IPS DF 4.7 (cell line): ENCODE results near the gene CCDC191.

Experiments used
- DNase-seq: peaks from one replicate; pipeline ENCODE4 v3.0.0-alpha.2; 2013; ENCODE audit warnings: low spot score; ENCODE audit errors: extremely low read depth

Gene CCDC191

GRCh38 chr3:113954091-113954685 is 102.1 kb downstream of the CCDC191 start:
- DNase-seq, result no peak

DNA sequence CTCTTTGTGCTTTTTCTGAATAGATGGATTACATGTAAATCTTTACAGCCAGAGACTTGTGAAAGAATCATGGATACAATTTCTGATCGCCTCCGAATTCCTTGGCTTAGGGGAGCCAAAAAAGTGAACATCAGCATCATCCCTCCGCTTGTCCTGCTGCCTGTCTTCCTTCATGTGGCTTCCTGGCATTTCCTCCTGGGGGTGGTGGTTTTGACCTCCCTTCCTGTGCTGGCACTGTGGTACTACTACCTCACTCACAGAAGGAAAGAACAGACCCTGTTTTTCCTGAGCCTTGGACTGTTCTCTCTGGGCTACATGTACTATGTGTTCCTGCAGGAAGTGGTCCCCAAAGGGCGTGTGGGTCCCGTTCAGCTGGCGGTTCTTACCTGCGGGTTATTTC is 102.6 kb downstream of the CCDC191 start:
- DNase-seq, result no peak

DNA sequence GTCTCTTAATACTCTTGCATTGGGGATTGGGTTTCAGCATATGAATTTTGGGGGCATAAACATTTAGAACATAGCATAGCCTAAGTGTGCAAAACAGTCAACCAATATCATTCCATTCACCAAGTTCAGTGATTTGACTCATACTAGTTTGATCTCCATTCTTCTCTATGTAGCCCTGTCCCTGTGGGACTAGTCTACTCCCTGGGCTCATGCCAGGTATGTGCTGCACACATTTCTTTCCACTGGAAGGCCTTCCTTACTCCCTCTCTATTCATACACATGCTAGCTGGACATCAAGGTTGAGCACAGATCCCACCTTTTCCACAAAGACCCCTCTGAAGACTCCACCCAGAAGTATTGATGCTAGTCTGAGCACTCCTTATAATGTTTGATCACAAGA is 103.4 kb downstream of the CCDC191 start:
- no peak for DNase-seq

- no peak for DNase-seq
Observed at GRCh38 chr3:113948015-113948917, 108.1 kb downstream of the CCDC191 start.

GRCh38 chr3:113947372-113948014 is 108.8 kb downstream of the CCDC191 start, which contains the start of gene ZDHHC23:
Gene ZDHHC23 (plus strand): TSS chr3:113948013. CDS start chr3:113948803, 790 bp downstream.
- DNase-seq, result no peak

- no peak for DNase-seq
Observed at GRCh38 chr3:113946831-113947230, 109.5 kb downstream of the CCDC191 start.

DNA sequence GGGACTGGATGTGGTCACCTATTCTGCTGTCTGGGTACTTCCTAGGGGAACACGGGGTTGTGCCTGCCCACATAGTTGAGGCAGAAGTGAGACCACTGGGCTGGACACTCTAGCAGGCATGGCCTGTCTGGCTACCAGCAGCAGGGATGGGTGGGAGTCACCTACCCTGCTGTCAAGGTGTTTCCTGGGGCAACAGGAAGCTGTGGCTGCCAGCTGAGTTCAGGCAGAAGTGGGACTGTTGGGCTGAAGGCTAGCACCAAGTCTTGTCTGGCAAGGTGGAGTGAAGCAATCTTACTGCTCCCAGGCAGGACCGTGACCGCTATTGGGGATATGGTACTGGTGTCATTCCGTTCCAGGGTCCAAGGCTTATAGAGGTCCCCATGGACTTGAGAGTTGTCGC is 128.8 kb downstream of the CCDC191 start:
- no peak for DNase-seq

- no peak for DNase-seq
Observed at GRCh38 chr3:113914646-113915045, 141.7 kb downstream of the CCDC191 start.
